Measurements from ENCODE around the gene NCOA3. TPM values are rescaled to one million over a fixed set of nuclear protein-coding genes. Genes with fewer than 3 reads are reported as not detected.
A peak's percentile ranks its signal among the peaks of the same experiment; 100 is the strongest.

NCOA3 gene
- total and polyA plus RNA-seq, 10 of the 15 experiments (the other 5 are each of a cell fraction or from before 2014, with no cell fraction given), result 16.9 to 96.2 (median 73.6) TPM

GRCh38 chr20:47614703-47615309 lies 113.1 kb downstream of the NCOA3 start:
- no TSS peak for BruUV-seq (replicated peaks)
- Histone ChIP-seq H3K79me2 (ENCODE audit: control insufficient read depth, insufficient read depth, low read length) (peaks cover 67% of the 10 kb centered on the region), H3K9me3 (replicated peaks; ENCODE audit: control insufficient read depth, insufficient read depth, low read length) (no peaks in the 10 kb centered on the region; the same call in 2 of the 3 replicates), H3K4me1 (ENCODE audit: control insufficient read depth, insufficient read depth, low read length) (peaks cover 5% of the 10 kb centered on the region), H3K9ac (ENCODE audit: control insufficient read depth, insufficient read depth, low read length) (no peak overlapping the region), H4K20me1 (ENCODE audit: control insufficient read depth, insufficient read depth) (no peaks in the 10 kb centered on the region), H3K27ac (ENCODE audit: control insufficient read depth, insufficient read depth) (no peak overlapping the region), H3K27me3 (replicated peaks in 1 of 2; ENCODE audit: control insufficient read depth in 2 of 2, insufficient read depth in 2 of 2, low read length in 1 of 2) (no peaks in the 10 kb centered on the region), H3K36me3 (ENCODE audit: control insufficient read depth in 2 of 2, insufficient read depth in 2 of 2, low read length in 1 of 2) (peaks cover 0 to 9% of the 10 kb centered on the region in 2 experiments), H3K4me3 (no peak overlapping the region), H2AFZ (ENCODE audit: control insufficient read depth, low read depth, low read length) (no peak overlapping the region), H3K4me2 (ENCODE audit: control insufficient read depth, insufficient read depth) (no peak overlapping the region)
- ATAC-seq (no peak), DNase-seq (ENCODE audit: low read depth, low spot score) (no peak), FAIRE-seq (no peak)
- SMC1A ChIA-PET (ENCODE audit: uncharacterized antibody, unreplicated experiment), result interaction anchor here (0.8 to 2.8 kb wide), 23 partner anchors 10 to 1290 kb away, joined by 3 to 15 read pairs (median 4); no protein-coding TSS in a partner anchor
- WGBS (ENCODE audit: insufficient coverage, insufficient replicate concordance, low lambda C conversion rate, missing lambda C conversion rate), result 98% methylated on average over 2 of the region's 2 CpGs
- TF ChIP-seq PKNOX1 (IDR thresholded peaks at IDR 0.05) (no peak), ZNF622 (IDR thresholded peaks at IDR 0.05) (no peak), RELA (IDR thresholded peaks at IDR 0.05; ENCODE audit: borderline replicate concordance, partially characterized antibody) (no peak), NFXL1 (IDR thresholded peaks at IDR 0.05; ENCODE audit: borderline replicate concordance) (peak; percentile 36; the same call in 1 of the 2 replicates), RUNX3 (IDR thresholded peaks at IDR 0.05; ENCODE audit: low read length) (no peak), EGR1 (IDR thresholded peaks at IDR 0.05; ENCODE audit: borderline replicate concordance in 1 of 2, low read depth in 2 of 2, low read length in 2 of 2) (no peak)
- TF ChIP-seq, protein P1, sequence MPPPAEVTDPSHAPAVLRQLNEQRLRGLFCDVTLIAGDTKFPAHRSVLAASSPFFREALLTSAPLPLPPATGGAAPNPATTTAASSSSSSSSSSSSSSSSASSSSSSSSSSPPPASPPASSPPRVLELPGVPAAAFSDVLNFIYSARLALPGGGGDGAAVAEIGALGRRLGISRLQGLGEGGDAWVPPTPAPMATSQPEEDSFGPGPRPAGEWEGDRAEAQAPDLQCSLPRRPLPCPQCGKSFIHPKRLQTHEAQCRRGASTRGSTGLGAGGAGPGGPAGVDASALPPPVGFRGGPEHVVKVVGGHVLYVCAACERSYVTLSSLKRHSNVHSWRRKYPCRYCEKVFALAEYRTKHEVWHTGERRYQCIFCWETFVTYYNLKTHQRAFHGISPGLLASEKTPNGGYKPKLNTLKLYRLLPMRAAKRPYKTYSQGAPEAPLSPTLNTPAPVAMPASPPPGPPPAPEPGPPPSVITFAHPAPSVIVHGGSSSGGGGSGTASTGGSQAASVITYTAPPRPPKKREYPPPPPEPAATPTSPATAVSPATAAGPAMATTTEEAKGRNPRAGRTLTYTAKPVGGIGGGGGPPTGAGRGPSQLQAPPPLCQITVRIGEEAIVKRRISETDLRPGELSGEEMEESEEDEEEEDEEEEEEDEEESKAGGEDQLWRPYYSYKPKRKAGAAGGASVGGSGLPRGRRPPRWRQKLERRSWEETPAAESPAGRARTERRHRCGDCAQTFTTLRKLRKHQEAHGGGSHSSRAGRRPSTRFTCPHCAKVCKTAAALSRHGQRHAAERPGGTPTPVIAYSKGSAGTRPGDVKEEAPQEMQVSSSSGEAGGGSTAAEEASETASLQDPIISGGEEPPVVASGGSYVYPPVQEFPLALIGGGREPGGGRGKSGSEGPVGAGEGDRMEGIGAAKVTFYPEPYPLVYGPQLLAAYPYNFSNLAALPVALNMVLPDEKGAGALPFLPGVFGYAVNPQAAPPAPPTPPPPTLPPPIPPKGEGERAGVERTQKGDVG (CRISPR knock-in tag; IDR thresholded peaks at IDR 0.05), result no peak
- intact Hi-C loops (cut with micrococcal nuclease; ENCODE audit: unreplicated experiment), result no loop called here
- RAD21 ChIA-PET (ENCODE audit: unreplicated experiment), result interaction anchor here (0.6 to 3.7 kb wide), 7 partner anchors 107 to 346 kb away, joined by 3 to 9 read pairs (median 5); partner anchors contain the start of gene NCOA3
- POLR2A ChIA-PET, result interaction anchor here (0.6 to 1.5 kb wide), 5 partner anchors 11 to 293 kb away, joined by 3 to 4 read pairs (median 3); no protein-coding TSS in a partner anchor
- in situ Hi-C loops (cut with MboI), result no loop called here
- CTCF ChIA-PET, result interaction anchor here (0.6 to 3.3 kb wide), 12 partner anchors 9 to 416 kb away, joined by 3 to 17 read pairs (median 4); no protein-coding TSS in a partner anchor

All from GM12878 (cell line).